Measurements from ENCODE around the gene KCNS1.

DNA sequence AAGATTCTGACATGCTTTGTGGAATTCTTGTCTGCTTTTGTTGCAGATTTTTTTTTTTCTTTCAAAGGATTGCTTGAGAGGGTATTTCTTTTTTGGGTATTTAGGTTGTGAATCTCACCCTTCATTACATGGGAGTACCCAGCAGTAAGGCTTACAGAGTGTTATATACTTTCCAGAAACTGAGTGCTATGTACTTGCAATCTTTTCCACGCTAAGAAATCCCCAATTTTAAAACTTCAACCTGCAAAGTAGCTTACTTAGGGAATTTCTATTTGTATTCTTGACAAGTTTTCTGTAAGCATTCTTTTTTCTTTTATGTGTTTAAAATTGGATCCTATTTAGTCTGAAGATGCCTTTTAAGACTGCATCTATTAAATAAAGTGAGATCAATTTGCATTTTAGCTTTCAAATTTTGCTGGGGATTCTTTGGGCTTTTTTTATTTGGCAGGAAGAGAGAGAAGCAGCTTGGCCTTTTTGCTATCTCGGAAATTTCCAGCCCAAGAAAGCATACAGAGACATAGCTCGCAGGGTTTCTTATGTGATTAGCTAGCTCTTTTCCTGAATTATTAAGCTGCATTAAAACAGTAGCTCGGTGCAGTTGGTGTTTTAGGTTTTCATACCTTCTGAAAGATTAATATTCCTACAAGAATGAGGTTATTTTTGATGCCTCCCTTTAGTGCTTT lies 42.6 kb downstream of the KCNS1 start:
- TF ChIP-seq EZH2 (IDR thresholded peaks at IDR 0.05; ENCODE audit: low read length, missing control alignments) = no peak
- TF ChIP-seq, protein P1, sequence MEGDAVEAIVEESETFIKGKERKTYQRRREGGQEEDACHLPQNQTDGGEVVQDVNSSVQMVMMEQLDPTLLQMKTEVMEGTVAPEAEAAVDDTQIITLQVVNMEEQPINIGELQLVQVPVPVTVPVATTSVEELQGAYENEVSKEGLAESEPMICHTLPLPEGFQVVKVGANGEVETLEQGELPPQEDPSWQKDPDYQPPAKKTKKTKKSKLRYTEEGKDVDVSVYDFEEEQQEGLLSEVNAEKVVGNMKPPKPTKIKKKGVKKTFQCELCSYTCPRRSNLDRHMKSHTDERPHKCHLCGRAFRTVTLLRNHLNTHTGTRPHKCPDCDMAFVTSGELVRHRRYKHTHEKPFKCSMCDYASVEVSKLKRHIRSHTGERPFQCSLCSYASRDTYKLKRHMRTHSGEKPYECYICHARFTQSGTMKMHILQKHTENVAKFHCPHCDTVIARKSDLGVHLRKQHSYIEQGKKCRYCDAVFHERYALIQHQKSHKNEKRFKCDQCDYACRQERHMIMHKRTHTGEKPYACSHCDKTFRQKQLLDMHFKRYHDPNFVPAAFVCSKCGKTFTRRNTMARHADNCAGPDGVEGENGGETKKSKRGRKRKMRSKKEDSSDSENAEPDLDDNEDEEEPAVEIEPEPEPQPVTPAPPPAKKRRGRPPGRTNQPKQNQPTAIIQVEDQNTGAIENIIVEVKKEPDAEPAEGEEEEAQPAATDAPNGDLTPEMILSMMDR (conservative IDR thresholded peaks at IDR 0.05 in 1 of 2, IDR thresholded peaks at IDR 0.05 in 1 of 2; ENCODE audit: low read depth in 1 of 2, low read length in 2 of 2) = no peak

Measured in fibroblast of lung (primary cell).